SK-N-SH treated with all-trans-retinoic acid at 6 μM for 48 hours (cell line): ENCODE results near the gene ANKRD11.

ENCODE experiments used
- ATAC-seq: fragments of 200-7000 bp; cut with Tn5 transposase; 3 replicates; pipeline ENCODE4 v1.9.1; 2020; ENCODE audit warnings: mild to moderate bottlenecking, moderate library complexity
- ARNTL ChIP-seq: fragments of 450-650 bp; formaldehyde crosslinking; IDR thresholded peaks from 2 replicates; pipeline ENCODE4 v1.5.0; 2020; ENCODE audit warnings: low read depth, mild to moderate bottlenecking, moderate library complexity, borderline replicate concordance
- BACH2 ChIP-seq: fragments of 250-450 bp; sonication (Bioruptor Pico); IDR thresholded peaks from 2 replicates; pipeline ENCODE4 v1.9.0; 2021; ENCODE audit warnings: mild to moderate bottlenecking, borderline replicate concordance
- CSDC2 ChIP-seq: fragments of 250-450 bp; sonication (Bioruptor Pico); IDR thresholded peaks from 2 replicates; pipeline ENCODE4 v1.5.0; 2020; ENCODE audit warnings: mild to moderate bottlenecking, moderate library complexity
- ESRRG ChIP-seq: fragments of 250-450 bp; sonication (Bioruptor Pico); IDR thresholded peaks from 2 replicates; pipeline ENCODE4 v1.6.1; 2021; ENCODE audit warnings: mild to moderate bottlenecking
- GLIS3 ChIP-seq: fragments of 250-450 bp; sonication (Bioruptor Pico); IDR thresholded peaks from 2 replicates; pipeline ENCODE4 v1.5.0; 2020; ENCODE audit warnings: mild to moderate bottlenecking, moderate library complexity
- ISL1 ChIP-seq: fragments of 250-450 bp; sonication (Bioruptor Pico); IDR thresholded peaks from 2 replicates; pipeline ENCODE4 v2.1.2; 2022; ENCODE audit warnings: mild to moderate bottlenecking, moderate library complexity
- OSR1 ChIP-seq: fragments of 250-450 bp; sonication (Bioruptor Pico); IDR thresholded peaks from 2 replicates; pipeline ENCODE4 v1.8.0; 2022; ENCODE audit warnings: moderate library complexity, mild to moderate bottlenecking, inconsistent platforms
- PATZ1 ChIP-seq: fragments of 250-450 bp; sonication (Bioruptor Pico); IDR thresholded peaks from 2 replicates; pipeline ENCODE4 v1.8.0; 2020; ENCODE audit warnings: mild to moderate bottlenecking, moderate library complexity, borderline replicate concordance
- POU6F1 ChIP-seq: fragments of 250-450 bp; sonication (Bioruptor Pico); IDR thresholded peaks from 2 replicates; pipeline ENCODE4 v1.8.0; 2021; ENCODE audit warnings: low read depth, mild to moderate bottlenecking, moderate library complexity, borderline replicate concordance
- PPARA ChIP-seq: fragments of 250-450 bp; sonication (Bioruptor Pico); IDR thresholded peaks from 2 replicates; pipeline ENCODE4 v1.5.0; 2020; ENCODE audit warnings: mild to moderate bottlenecking, borderline replicate concordance
- RARB ChIP-seq: fragments of 250-450 bp; sonication (Bioruptor Pico); IDR thresholded peaks from 2 replicates; pipeline ENCODE4 v1.8.0; 2021; ENCODE audit warnings: mild to moderate bottlenecking, moderate library complexity
- SNAI2 ChIP-seq: fragments of 250-450 bp; sonication (Bioruptor Pico); IDR thresholded peaks from 2 replicates; pipeline ENCODE4 v1.5.0; 2020; ENCODE audit warnings: mild to moderate bottlenecking, moderate library complexity
- TCF4 ChIP-seq: fragments of 250-450 bp; sonication (Bioruptor Pico); IDR thresholded peaks from 2 replicates; pipeline ENCODE4 v1.8.0; 2021; ENCODE audit warnings: mild to moderate bottlenecking, moderate library complexity, borderline replicate concordance
- TOX ChIP-seq: fragments of 250-450 bp; sonication (Bioruptor Pico); IDR thresholded peaks from 2 replicates; pipeline ENCODE4 v1.8.0; 2021; ENCODE audit warnings: mild to moderate bottlenecking, moderate library complexity, borderline replicate concordance
- TSHZ2 ChIP-seq: fragments of 250-450 bp; sonication (Bioruptor Pico); IDR thresholded peaks from 2 replicates; pipeline ENCODE4 v1.5.0; 2020; ENCODE audit warnings: mild to moderate bottlenecking, moderate library complexity
- ZFP3 ChIP-seq: fragments of 250-450 bp; sonication (Bioruptor Pico); IDR thresholded peaks from 2 replicates; pipeline ENCODE4 v1.5.0; 2020; ENCODE audit warnings: mild to moderate bottlenecking, moderate library complexity
- ZFP30 ChIP-seq: fragments of 450-650 bp; formaldehyde crosslinking; IDR thresholded peaks from 2 replicates; pipeline ENCODE4 v1.5.0; 2022; ENCODE audit warnings: mild to moderate bottlenecking, moderate library complexity
- ZNF565 ChIP-seq: fragments of 450-650 bp; formaldehyde crosslinking; conservative IDR thresholded peaks from 2 replicates; pipeline ENCODE4 v1.5.0; 2020; ENCODE audit warnings: low read depth, mild to moderate bottlenecking, moderate library complexity
- ZNF70 ChIP-seq: fragments of 450-650 bp; formaldehyde crosslinking; IDR thresholded peaks from 2 replicates; pipeline ENCODE4 v1.5.0; 2020; ENCODE audit warnings: mild to moderate bottlenecking, moderate library complexity
- ZNF8 ChIP-seq: fragments of 450-650 bp; formaldehyde crosslinking; IDR thresholded peaks from 2 replicates; pipeline ENCODE4 v1.5.0; 2020; ENCODE audit warnings: mild to moderate bottlenecking, moderate library complexity
- TF ChIP-seq, protein P1 (sequence below): fragments of 250-450 bp; sonication (Bioruptor Pico); IDR thresholded peaks from 2 replicates; pipeline ENCODE4 v1.5.1; 2020; ENCODE audit warnings: low read depth, mild to moderate bottlenecking, moderate library complexity

The ANKRD11 gene

DNA sequence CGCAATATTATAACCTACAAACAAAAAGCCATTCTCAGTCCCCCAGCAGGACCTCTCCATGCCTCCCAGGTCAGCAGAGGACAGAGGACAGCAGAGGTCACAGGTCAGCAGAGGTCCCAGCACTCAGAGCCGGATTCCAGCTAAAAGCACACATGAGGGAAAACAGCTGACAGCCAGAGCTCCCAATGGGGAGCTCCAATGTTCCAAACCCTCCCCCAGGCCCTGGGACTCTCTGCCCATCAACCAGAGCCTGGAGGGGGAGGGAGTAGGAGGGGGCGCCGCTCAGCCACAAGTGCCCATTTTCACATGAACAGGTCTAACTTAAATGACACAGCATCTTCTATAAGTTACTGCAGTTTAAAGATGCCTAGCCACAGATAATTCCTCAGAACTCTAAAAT, 77.5 kb downstream of the ANKRD11 start (continued):
- no peak for TF ChIP-seq SNAI2 (CRISPR knock-in tag)
- TF ChIP-seq POU6F1: no peak
- TF ChIP-seq ESRRG: no peak
- no peak for TF ChIP-seq PPARA (CRISPR knock-in tag)
- no peak for TF ChIP-seq PATZ1 (CRISPR knock-in tag)

DNA sequence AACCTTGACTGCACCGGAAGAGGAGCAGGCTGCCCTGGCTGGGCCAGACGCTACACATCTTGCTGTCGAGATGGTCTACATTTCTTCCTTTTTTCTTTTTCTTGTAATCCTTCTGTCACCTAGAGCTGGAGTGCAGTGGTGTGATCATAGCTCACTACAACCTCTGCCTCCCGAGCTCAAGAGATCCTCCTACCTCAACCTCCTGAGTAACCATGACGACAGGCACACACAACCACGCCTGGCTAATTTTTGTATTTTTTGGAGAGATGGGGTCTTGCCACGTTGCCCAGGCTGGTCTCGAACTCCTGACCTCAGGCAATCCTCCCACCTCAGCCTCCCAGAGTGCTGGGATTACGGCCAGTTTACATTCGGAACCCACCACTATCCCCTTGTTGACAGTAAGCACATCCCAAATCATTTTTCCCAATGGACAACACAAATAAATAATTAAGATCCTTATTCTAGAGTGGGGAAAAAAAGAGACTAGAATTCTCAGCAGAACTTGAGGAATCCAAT, 79.0 kb downstream of the ANKRD11 start:
- no peak for TF ChIP-seq BACH2 (CRISPR knock-in tag)
- no peak for TF ChIP-seq ZFP30 (CRISPR knock-in tag)
- TF ChIP-seq PATZ1 (CRISPR knock-in tag): no peak
- TF ChIP-seq ZNF70: no peak
- no peak for TF ChIP-seq RARB
- TF ChIP-seq SNAI2 (CRISPR knock-in tag): no peak
- no peak for TF ChIP-seq ZNF8 (CRISPR knock-in tag)
- TF ChIP-seq, protein P1, sequence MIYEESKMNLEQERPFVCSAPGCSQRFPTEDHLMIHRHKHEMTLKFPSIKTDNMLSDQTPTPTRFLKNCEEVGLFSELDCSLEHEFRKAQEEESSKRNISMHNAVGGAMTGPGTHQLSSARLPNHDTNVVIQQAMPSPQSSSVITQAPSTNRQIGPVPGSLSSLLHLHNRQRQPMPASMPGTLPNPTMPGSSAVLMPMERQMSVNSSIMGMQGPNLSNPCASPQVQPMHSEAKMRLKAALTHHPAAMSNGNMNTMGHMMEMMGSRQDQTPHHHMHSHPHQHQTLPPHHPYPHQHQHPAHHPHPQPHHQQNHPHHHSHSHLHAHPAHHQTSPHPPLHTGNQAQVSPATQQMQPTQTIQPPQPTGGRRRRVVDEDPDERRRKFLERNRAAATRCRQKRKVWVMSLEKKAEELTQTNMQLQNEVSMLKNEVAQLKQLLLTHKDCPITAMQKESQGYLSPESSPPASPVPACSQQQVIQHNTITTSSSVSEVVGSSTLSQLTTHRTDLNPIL (CRISPR knock-in tag): no peak
- no peak for TF ChIP-seq CSDC2 (CRISPR knock-in tag)
- TF ChIP-seq TSHZ2: no peak
- TF ChIP-seq TCF4 (CRISPR knock-in tag): no peak
- no peak for TF ChIP-seq GLIS3 (CRISPR knock-in tag)
- TF ChIP-seq ZFP3 (CRISPR knock-in tag): no peak
- TF ChIP-seq ZNF565 (CRISPR knock-in tag): no peak
- ATAC-seq: no peak

GRCh38 chr16:89410794-89411309, 79.5 kb downstream of the ANKRD11 start:
- peak; percentile 89 for ATAC-seq
- TF ChIP-seq ZFP30 (CRISPR knock-in tag) (no peak), ESRRG (no peak), TOX (CRISPR knock-in tag) (no peak), ISL1 (CRISPR knock-in tag) (no peak), RARB (no peak), ARNTL (CRISPR knock-in tag) (peak; percentile 91), TCF4 (CRISPR knock-in tag) (peak; percentile 82), ZNF565 (CRISPR knock-in tag) (no peak), OSR1 (CRISPR knock-in tag) (no peak), PPARA (CRISPR knock-in tag) (no peak), SNAI2 (CRISPR knock-in tag) (no peak), PATZ1 (CRISPR knock-in tag) (no peak), BACH2 (CRISPR knock-in tag) (no peak), POU6F1 (no peak)
- TF ChIP-seq, protein P1 (CRISPR knock-in tag): no peak
